Gastrocnemius medialis (tissue), 4 donors: Measurements from ENCODE around the gene TET2.

Experiments used
- CTCF ChIP-seq, 5 experiments: fragments of 450-650 bp in 3 of 5; fragments of 200-600 bp in 2 of 5; sonication (generic) in 2 of 5; IDR thresholded peaks in 4 of 5; conservative IDR thresholded peaks in 1 of 5; 1 replicate in 4 of 5; 2 replicates in 1 of 5; pipeline ENCODE4 v1.5.1; 2016 to 2019; ENCODE audit warnings: antibody characterized with exemption in 5 of 5, mild to moderate bottlenecking in 3 of 5, moderate library complexity in 3 of 5
- POLR2A ChIP-seq, 2 donors: fragments of 450-650 bp; IDR thresholded peaks; one replicate each; pipeline ENCODE4 v1.6.1; 2017; ENCODE audit warnings: antibody characterized with exemption in 2 of 2, mild to moderate bottlenecking in 2 of 2, moderate library complexity in 2 of 2

GRCh38 chr4:105116616-105117319, 29.9 kb upstream of the TET2 start:
- TF ChIP-seq CTCF (IDR thresholded peaks at IDR 0.05 in 4 of 5, conservative IDR thresholded peaks at IDR 0.05 in 1 of 5) (no peak), POLR2A (IDR thresholded peaks at IDR 0.05) (no peak)
